OCI-LY3 (cell line): ENCODE results near the gene HNRNPDL.

Experiments used
- EZH2phosphoT487 ChIP-seq: fragments of 200-600 bp; shearing (Covaris generic); IDR thresholded peaks from 2 replicates; pipeline ENCODE4 v1.6.1; 2018; ENCODE audit warnings: antibody characterized with exemption, mixed run types, low read depth
- TF ChIP-seq, protein P1 (sequence below): fragments of 200-600, 300-600 bp; sonication (generic); IDR thresholded peaks from 2 replicates; pipeline ENCODE4 v1.5.1; 2014; ENCODE audit warnings: antibody characterized with exemption, low read length, low read depth

DNA sequence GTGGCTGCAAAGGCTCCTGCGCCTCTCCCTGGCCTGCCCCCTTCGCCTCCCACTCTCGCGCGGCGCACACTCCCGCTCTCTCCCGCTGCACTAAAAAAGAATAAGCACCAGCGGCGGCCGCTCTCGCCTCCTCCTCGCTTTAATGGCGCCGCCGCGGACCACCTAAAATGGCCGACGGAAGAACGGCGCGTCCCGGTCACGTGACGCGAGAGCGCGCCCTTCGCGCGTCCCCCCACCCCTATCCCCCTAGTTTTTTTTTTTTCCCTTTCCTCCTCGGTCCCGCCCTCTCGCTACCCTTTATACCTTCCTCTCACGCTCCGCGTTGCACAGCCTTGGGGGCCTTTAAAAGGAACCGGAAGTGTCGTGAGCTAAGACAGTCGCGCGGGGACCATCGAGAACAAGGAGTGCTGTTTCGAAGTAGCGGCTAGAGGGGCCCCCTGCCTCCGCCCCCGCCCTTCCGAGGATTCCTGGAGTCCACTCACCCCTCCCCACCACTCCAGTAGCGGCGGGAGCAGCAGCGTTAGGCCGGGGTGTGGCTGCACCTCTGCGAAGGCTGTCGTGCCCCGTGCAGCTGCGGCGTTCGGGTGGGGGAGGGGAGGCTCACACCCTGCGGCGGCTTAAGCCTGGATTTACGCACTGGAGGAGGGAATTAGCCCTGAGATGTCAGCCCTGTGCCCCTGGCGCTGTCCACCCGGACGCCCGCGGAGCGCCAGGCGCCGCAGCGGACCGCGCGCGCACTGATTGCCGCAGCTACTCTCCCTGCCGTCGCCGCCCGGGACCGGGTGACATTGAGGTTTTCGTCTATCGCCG, 56.2 kb downstream of the HNRNPDL start, which contains the start of gene HNRNPD:
- TF ChIP-seq, protein P1, sequence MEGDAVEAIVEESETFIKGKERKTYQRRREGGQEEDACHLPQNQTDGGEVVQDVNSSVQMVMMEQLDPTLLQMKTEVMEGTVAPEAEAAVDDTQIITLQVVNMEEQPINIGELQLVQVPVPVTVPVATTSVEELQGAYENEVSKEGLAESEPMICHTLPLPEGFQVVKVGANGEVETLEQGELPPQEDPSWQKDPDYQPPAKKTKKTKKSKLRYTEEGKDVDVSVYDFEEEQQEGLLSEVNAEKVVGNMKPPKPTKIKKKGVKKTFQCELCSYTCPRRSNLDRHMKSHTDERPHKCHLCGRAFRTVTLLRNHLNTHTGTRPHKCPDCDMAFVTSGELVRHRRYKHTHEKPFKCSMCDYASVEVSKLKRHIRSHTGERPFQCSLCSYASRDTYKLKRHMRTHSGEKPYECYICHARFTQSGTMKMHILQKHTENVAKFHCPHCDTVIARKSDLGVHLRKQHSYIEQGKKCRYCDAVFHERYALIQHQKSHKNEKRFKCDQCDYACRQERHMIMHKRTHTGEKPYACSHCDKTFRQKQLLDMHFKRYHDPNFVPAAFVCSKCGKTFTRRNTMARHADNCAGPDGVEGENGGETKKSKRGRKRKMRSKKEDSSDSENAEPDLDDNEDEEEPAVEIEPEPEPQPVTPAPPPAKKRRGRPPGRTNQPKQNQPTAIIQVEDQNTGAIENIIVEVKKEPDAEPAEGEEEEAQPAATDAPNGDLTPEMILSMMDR = no peak
- no peak for TF ChIP-seq EZH2phosphoT487
